ENCODE results near the gene JPH3. TPM values are rescaled to one million over a fixed set of nuclear protein-coding genes. Genes with fewer than 3 reads are reported as not detected.

JPH3 gene
- total RNA-seq, 6 donors from 2014 or later, result 0.24 TPM; not detected in 5

DNA sequence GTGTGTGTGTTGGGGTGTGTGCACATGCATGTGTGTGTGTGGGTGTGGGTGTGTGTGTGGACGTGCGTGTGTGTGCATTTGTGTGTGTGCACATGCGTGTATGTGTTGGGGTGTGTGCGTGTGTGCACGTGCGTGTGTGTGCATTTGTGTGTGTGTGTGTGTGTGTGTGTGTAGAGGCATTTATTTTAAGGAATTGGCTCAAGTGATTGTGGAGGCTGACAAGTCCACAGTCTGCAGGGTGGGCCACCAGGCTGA lies 37.9 kb upstream of the JPH3 start:
- no peaks in the 10 kb centered on the region for H3K9me3 ChIP-seq
- TF ChIP-seq POLR2AphosphoS5 (IDR thresholded peaks at IDR 0.05), result no peak
- TF ChIP-seq POLR2A (IDR thresholded peaks at IDR 0.05), result no peak
- TF ChIP-seq, protein P1, sequence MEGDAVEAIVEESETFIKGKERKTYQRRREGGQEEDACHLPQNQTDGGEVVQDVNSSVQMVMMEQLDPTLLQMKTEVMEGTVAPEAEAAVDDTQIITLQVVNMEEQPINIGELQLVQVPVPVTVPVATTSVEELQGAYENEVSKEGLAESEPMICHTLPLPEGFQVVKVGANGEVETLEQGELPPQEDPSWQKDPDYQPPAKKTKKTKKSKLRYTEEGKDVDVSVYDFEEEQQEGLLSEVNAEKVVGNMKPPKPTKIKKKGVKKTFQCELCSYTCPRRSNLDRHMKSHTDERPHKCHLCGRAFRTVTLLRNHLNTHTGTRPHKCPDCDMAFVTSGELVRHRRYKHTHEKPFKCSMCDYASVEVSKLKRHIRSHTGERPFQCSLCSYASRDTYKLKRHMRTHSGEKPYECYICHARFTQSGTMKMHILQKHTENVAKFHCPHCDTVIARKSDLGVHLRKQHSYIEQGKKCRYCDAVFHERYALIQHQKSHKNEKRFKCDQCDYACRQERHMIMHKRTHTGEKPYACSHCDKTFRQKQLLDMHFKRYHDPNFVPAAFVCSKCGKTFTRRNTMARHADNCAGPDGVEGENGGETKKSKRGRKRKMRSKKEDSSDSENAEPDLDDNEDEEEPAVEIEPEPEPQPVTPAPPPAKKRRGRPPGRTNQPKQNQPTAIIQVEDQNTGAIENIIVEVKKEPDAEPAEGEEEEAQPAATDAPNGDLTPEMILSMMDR (IDR thresholded peaks at IDR 0.05), result no peak
- TF ChIP-seq EP300 (IDR thresholded peaks at IDR 0.05), result no peak
- WGBS, 2 donors, result 84 to 91% methylated on average over 6 of the region's 6 CpGs
- H3K4me3 ChIP-seq, result no peak overlapping the region
- H3K4me1 ChIP-seq, result peaks cover 0 to 6% (median 0%) of the 10 kb centered on the region in 4 donors
- DNase-seq, result no peak
- no peaks in the 10 kb centered on the region for H3K36me3 ChIP-seq
- no peaks in the 10 kb centered on the region for H3K27me3 ChIP-seq
- H3K27ac ChIP-seq, result no peak overlapping the region
- no peak for ATAC-seq (ENCODE audit: low FRiP score in 2 of 2)

DNA sequence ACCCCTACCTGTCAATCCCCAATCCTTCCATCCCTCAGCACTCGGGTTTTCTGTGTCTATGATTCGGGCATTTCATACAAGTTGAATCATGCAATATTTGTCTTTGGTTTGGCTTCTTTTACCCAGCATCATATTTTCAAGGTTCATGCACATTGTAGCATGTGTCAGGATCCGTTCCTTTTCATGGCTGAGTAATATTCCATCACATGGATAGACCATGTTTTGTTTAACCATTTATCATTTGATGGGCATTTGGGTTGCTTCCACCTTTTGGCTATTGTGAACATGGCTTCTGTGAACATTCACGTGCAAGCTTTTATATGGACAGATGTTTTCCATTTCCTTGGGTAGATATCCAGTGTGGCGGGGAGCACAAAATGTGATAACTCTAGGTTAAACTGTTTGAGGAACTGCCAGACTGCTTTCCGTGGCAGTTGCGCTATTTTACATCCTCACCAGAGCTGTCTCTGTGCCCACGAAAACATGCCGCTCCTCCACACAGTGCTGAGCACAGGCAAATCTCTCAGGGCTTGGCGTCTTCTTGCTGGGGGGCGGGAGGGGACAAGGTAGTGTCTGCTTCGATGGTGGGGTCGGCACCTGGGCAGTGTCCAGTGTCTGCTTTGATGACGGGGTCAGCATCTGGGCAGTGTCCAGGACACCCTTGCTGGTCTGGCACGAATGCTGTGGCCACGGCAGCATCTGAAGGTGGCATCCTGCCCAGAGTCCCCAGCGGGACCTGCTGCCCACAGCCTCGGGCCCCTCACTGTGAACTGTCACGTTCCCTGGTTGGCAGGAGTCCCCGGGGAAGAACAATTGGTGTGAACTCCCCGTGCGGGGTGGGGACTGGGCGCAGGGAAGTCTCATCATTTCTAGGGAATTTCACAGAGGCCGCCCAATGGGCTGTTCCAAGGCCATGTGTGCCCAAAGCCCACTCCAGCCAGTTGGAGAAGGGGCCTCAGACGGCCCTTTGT lies 32.4 kb upstream of the JPH3 start:
- Histone ChIP-seq H3K9me3 (no peaks in the 10 kb centered on the region), H3K27ac (peak overlapping the region in 2 of 4 donors; percentile 22 to 59), H3K4me1 (peaks cover 12 to 19% (median 16%) of the 10 kb centered on the region in 4 donors), H3K27me3 (no peaks in the 10 kb centered on the region), H3K36me3 (no peaks in the 10 kb centered on the region), H3K4me3 (no peak overlapping the region)
- TF ChIP-seq EP300 (IDR thresholded peaks at IDR 0.05) (no peak), POLR2A (IDR thresholded peaks at IDR 0.05) (no peak), POLR2AphosphoS5 (IDR thresholded peaks at IDR 0.05) (no peak)
- TF ChIP-seq, protein P1 (IDR thresholded peaks at IDR 0.05), result no peak
- ATAC-seq (ENCODE audit: low FRiP score in 2 of 2) (peak in 1 of 2 donors; percentile 15), DNase-seq (no peak)
- WGBS, 2 donors, result 58 to 75% methylated on average over 17 to 23 of the region's 25 CpGs

DNA sequence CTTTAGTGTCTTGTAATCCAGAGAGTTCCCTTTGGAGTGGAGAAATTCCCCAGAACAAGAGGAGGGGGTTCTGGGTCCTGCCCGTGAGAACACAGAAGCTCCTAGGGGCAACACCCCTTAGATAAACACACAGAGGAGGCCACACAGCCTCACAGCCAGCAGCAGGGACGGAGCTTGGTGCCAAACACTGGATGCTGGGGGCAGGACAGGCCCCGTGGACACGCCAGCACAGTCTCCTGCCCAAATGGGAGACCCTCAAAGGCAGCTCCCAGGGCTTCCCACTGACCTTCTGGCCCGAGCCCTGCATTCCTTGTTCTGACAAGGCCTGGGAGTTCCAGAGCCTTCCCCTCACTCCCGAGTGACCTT lies 31.8 kb upstream of the JPH3 start:
- Histone ChIP-seq H3K4me1 (peaks cover 12 to 19% (median 16%) of the 10 kb centered on the region in 4 donors), H3K27ac (peak overlapping the region in 2 of 4 donors; percentile 22 to 59), H3K27me3 (no peaks in the 10 kb centered on the region), H3K36me3 (no peaks in the 10 kb centered on the region), H3K9me3 (no peaks in the 10 kb centered on the region), H3K4me3 (no peak overlapping the region)
- ATAC-seq (ENCODE audit: low FRiP score in 2 of 2) (peak; percentile 7 to 28), DNase-seq (no peak)
- 70 to 80% methylated on average over 1 to 6 of the region's 6 CpGs for WGBS, 2 donors
- TF ChIP-seq, protein P1 (IDR thresholded peaks at IDR 0.05), result no peak

GRCh38 chr16:87570938-87571867 lies 31.1 kb upstream of the JPH3 start:
- Histone ChIP-seq H3K36me3 (no peaks in the 10 kb centered on the region), H3K4me3 (no peak overlapping the region), H3K9me3 (no peaks in the 10 kb centered on the region), H3K27me3 (no peaks in the 10 kb centered on the region), H3K27ac (peak overlapping the region; percentile 25 to 62 (median 54)), H3K4me1 (peaks cover 12 to 19% (median 16%) of the 10 kb centered on the region in 4 donors)
- 28 to 38% methylated on average over 14 to 24 of the region's 24 CpGs for WGBS, 2 donors
- DNase-seq (peak in 1 of 2 donors; percentile 69), ATAC-seq (ENCODE audit: low FRiP score in 2 of 2) (peak; percentile 71 to 81)
- TF ChIP-seq EP300 (IDR thresholded peaks at IDR 0.05) (peak in 1 of 4 donors; percentile 6), POLR2A (IDR thresholded peaks at IDR 0.05) (no peak), POLR2AphosphoS5 (IDR thresholded peaks at IDR 0.05) (peak in 1 of 2 donors; percentile 46)
- TF ChIP-seq, protein P1 (IDR thresholded peaks at IDR 0.05), result peak in 5 of 6 experiments; percentile 6 to 74 (median 52)
